ENCODE data around the gene ADCYAP1.

The ADCYAP1 gene

GRCh38 chr18:911025-911424, 6.4 kb downstream of the ADCYAP1 start:
- FAIRE-seq = no peak

GRCh38 chr18:911486-911885, 6.8 kb downstream of the ADCYAP1 start:
- FAIRE-seq = no peak

GRCh38 chr18:916562-916961, 11.9 kb downstream of the ADCYAP1 start:
- FAIRE-seq = no peak

GRCh38 chr18:919078-919477, 14.4 kb downstream of the ADCYAP1 start:
- FAIRE-seq = no peak

- no peak for FAIRE-seq
These were observed 18.6 kb downstream of the ADCYAP1 start for GRCh38 chr18:923144-923866.

GRCh38 chr18:924987-925386, 20.3 kb downstream of the ADCYAP1 start:
- no peak for FAIRE-seq

- FAIRE-seq = no peak
These were observed 22.3 kb downstream of the ADCYAP1 start for GRCh38 chr18:926946-927345.

- FAIRE-seq = no peak
These were observed 28.4 kb downstream of the ADCYAP1 start for GRCh38 chr18:933082-933481.

- no peak for FAIRE-seq
These were observed 30.0 kb downstream of the ADCYAP1 start for GRCh38 chr18:934518-935133.

GRCh38 chr18:936941-937340, 32.3 kb downstream of the ADCYAP1 start:
- no peak for FAIRE-seq

- FAIRE-seq = no peak
These were observed 34.5 kb downstream of the ADCYAP1 start for GRCh38 chr18:939166-939565.

GRCh38 chr18:939958-940357, 35.3 kb downstream of the ADCYAP1 start:
- no peak for FAIRE-seq

GRCh38 chr18:941331-941730, 36.7 kb downstream of the ADCYAP1 start:
- no peak for FAIRE-seq

- no peak for FAIRE-seq
These were observed 39.8 kb downstream of the ADCYAP1 start for GRCh38 chr18:944440-944839.

GRCh38 chr18:949724-950631, 45.3 kb downstream of the ADCYAP1 start:
- no peak for FAIRE-seq

GRCh38 chr18:950882-951495, 46.3 kb downstream of the ADCYAP1 start:
- no peak for FAIRE-seq

- FAIRE-seq = no peak
These were observed 50.9 kb downstream of the ADCYAP1 start for GRCh38 chr18:955384-956066.

GRCh38 chr18:957829-958228, 53.2 kb downstream of the ADCYAP1 start:
- FAIRE-seq = no peak

- no peak for FAIRE-seq
These were observed 55.2 kb downstream of the ADCYAP1 start for GRCh38 chr18:959854-960253.

Measured in islet of Langerhans (tissue), 1 donor.